Hematopoietic multipotent progenitor cell treated with erythropoietin and hydrocortisone succinate and interleukin-3 and kit ligand, for 8 days (in vitro differentiated cells): ENCODE results near the gene EFCAB13.
"Not testable (repeated sequence)": the region's sequence is repeated elsewhere in the genome, so short reads cannot be mapped to it uniquely, and the experiment has no call there.

ENCODE experiments used
- DNase-seq: peaks from one replicate; pipeline ENCODE4 v3.0.0-alpha.2; 2015

Gene EFCAB13

DNA sequence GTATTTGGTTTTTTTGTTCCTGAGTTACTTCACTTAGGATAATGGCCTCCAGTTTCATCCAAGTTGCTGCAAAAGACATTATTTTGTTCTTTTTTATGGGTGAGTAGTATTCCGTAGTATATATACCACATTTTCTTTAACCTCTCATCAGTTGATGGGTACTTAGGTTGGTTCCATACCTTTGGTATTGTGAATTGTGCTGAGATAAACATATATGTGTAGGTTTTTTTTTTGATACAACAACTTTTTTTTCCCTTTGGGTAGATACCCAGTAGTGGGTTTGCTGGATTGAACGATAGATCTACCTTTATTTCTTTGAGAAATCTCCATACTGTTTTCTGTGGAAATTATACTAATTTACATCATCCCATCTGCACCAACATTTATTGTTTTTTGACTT is 6.8 kb downstream of the EFCAB13 start:
- DNase-seq: no peak

DNA sequence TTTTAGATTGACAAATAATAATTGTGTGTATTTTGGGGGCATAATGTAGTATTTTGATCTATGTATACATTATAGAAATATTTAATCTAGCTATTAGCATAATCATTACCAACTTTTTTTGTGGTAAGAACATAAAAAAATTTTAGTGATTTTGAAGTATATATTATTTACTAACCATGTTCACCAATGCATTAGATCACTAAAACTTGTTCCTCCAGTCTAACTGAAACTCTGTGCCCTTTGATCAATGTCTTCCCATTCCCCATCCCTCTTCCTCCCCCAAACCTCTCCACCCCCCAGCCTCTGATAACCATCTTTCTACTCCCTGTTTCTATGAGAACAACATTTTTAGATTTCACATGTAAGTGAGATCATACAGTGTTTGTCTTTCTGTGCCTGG is 8.5 kb downstream of the EFCAB13 start:
- no peak for DNase-seq

DNA sequence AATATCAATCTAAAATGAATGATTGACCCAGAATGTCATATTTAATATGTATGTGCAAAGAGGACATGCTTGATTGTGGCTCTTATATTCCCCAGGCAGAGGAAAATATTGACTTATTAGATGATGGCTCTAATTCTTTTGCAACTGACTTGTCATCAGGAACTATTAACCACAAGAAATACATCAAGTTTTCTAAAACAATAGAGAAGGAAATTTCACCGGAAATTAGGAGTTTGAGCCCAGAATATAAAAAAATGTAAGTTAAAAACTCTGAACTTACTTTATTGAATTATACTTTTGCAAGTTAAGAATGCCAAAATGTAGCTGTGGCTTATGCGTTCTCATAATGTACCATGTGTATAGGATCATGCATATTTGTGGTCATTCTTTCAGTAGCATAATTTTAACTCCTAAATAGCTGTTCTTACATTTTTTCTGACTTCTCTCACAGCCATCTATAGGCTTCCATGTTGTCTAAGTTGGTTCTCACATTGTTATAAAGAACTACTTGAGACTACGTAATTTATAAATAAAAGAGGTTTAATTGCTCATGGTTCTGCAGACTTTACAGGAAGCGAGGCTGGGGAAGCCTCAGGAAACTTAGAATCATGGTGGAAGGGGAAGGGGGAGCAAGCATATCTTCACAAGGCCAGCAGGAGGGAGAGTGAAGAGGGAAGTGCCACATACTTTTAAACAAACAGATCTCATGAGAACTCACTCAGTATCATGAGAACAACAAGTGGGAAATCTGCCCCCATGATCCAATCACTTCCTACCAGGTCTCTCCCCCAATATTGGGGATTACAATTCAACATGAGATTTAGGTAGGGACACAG is 11.6 kb downstream of the EFCAB13 start:
- no peak for DNase-seq

DNA sequence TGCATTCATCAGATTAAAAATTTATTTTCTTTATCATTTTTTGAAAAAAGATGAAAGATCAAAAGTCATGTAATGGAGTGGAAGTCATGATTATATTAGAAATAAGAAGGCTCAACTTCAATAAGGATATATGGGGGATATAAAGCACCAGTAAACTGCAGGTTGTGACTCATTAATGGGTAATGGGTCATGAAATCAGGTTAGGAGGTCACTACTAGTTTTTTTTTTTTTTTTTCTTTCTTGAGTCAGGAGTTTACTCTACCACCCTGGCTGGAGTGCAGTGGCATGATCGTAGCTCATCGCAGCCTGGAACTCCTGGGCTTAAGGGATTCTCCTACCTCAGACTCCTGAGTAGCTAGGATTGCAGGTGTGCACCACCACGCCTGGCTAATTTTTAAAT is 14.3 kb downstream of the EFCAB13 start:
- DNase-seq: no peak

DNA sequence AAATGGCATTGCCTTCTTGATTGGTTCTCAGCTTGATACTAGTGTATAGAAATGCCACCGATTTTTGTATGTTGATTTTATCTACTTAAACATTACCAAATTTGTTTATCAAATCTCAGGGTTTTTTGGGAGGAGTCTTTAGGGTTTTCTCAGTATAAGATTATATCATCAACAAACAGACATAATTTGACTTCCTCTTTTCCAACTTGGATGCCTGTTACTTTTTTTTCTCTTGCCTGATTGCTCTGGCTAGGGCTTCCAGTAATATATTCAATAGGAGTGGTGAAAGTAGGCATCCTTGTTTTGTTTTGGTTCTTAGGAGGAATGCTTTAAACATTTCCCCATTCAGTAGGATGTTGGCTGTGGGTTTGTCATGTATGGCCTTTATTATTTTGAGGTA is 29.1 kb downstream of the EFCAB13 start:
- DNase-seq: peak; percentile 41

DNA sequence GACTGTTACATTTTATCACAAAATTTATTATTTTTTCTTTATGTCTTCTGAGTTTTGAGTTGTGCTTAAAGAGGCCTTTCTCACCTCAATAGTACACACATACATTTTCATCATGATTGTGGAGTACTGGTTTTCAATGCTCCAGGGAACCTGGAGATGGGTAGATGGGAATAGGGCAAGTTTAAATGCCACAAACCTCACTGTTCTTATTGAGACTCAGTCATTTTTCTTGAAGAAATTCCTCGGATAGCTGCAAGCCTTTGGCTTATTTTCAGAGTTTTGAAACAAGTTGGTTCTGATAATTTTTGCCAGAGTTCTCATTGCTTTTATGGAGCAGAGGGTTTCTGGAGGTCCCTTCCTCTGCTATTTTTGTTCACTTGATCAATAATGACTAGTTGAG is 34.9 kb downstream of the EFCAB13 start:
- no peak for DNase-seq

DNA sequence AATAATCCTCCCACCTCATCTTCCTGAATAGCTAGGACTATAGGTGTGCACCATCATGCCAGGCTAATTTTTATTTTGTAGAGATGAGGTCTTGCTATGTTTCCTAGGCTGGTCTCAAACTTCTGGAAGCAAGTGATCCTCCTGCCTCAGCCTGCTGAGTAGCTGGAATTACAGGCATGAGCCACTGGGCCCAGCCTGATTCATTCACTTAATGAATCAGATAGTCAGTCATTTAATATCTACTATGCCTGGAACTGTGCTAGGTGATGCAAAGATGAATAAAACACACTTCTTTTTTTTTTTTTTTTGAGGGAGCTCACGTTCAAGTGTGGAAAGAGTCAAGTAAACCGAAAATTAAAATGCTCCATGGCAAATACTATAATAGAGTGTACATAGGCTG is 39.4 kb downstream of the EFCAB13 start:
- no peak for DNase-seq

DNA sequence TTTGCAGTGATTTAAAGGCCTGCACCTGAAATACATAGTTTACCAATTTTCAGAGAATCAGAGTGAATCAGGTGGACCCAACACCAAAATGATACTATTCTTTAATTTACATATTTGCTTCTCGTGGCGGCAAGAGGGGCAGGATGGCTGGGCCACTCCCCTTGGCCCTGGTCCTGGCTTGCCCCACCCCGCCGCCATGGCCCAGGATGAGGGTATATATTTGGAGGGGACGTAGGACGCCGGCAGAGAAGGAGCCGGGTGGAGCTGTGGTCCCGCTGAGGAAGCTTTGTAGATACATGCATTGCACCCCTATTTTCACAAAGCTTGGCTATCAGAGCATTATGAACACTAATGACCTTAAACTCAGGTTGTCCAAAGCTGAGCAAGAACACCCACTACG is 43.5 kb downstream of the EFCAB13 start:
- no peak for DNase-seq

DNA sequence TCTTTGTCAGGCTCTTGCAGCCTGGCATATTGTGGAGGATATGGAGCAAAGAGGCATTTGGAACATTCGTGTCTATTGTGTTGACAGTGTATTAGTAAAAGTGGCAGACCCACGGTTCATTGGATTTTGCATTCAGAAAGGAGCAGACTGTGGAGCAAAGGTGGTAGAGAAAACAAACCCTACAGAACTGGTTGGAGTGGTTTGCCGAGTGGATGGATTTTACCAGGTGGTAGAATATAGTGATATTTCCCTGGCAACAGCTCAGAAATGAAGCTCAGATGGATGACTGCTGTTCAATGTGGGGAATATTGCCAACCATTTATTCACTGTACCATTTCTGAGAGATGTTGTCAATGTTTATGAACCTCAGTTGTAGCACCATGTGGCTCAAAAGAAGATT is 44.5 kb downstream of the EFCAB13 start:
- DNase-seq: no peak

DNA sequence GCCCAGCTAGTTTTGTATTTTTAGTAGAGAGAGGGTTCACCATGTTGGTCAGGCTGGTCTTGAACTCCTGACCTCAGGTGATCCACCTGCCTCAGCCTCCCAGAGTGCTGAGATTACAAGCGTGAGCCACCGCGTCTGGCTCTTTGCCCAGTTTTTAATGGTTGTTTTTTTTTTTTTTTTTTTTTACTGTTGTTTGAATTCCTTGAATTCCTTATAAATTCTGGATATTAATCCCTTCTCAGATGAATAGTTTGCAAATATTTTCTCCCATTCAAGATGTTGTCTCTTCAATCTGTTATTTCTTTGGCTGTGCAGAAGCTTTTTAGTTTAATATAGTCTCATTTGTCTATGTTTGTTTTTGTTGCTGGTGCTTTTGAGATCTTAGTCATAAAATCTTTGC is 47.1 kb downstream of the EFCAB13 start:
- not testable (repeated sequence) for DNase-seq

DNA sequence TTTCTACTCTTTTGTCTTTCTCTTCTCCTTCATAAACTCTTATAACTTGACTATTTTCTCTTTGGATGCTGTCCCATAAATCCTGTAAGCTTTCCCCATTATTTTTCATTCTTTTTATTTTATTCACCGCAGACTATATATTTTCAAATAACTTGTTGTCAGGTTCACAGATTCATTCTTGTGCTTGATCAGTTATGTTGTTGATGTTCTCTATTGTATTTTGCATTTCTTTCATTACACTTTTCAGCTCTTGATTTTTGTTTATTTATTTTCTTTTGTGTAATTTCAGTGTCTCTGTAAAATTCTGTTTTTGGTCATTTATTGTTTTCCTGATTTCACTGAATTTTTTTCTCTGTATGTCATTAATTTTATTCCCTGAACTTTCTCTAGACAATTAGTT is 49.2 kb downstream of the EFCAB13 start:
- no peak for DNase-seq

DNA sequence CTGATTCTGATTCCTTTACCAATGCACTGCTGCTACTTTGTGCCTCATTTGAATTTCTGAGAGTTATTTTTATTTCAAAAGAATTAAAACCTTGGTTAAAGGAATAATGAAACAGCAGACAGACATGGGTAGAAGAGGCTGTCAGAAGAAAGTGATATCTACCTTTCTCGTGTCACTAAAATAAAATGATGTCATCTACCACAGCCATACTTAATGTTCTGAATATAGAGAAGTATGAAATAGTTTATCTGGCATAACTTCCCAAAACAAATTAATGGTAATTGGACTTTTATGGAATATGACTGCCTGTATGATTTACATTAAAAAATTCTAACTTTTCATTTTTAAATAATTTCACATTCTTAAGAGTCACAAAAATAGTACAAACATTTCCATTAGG is 52.5 kb downstream of the EFCAB13 start:
- DNase-seq: no peak

DNA sequence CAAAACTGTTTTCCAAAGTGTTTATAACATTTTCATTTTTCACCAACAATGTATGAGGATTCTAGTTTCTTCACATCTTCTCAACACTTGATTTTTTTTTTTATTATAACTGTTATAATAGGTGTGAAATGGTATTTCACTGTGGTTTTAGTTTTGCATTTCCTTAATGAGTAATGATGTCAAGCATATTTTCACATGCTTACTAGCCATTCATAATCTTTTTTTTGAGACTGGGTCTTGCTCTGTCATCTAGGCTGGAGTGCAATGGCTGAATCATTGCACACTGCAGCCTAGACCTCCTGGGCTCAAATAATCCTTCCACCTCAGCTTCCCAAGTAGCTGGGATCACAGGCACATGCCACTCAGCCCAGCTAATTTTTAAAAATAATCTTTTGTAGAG is 65.1 kb downstream of the EFCAB13 start:
- no peak for DNase-seq

DNA sequence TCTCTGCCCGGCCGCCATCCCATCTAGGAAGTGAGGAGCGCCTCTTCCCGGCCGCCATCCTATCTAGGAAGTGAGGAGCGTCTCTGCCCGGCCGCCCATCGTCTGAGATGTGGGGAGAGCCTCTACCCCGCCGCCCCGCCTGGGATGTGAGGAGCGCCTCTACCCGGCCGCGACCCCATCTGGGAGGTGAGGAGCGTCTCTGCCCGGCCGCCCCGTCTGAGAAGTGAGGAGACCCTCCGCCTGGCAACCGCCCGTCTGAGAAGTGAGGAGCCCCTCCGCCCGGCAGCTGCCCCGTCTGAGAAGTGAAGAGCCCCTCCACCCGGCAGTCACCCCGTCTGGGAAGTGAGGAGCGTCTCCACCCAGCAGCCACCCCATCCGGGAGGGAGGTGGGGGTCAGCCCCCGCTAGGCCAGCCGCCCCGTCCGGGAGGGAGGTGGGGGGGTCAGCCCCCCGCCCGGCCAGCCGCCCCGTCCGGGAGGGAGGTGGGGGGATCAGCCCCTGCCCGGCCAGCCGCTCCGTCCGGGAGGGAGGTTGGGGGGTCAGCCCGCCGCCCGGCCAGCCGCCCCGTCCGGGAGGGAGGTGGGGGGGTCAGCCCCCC is 73.9 kb downstream of the EFCAB13 start:
- DNase-seq: not testable (repeated sequence)

DNA sequence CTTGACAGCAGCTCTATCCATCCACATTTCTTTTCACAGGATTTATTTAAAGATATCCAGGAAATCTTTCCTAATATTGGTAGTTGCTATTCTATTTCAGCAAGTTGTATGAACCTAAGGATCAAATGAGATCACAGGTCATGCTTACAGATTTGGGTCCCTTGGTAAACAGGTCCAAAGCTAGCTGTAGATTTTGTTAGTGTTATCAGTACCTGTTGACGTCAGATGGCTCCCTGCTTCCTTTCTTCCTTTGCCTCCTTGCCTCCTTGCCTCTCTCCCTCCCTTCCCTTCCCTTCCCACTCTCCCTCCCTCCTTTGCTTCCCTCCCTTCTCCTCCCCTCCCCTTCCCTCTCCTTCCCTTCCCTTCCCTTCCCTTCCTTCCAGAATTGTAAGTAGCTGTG is 76.6 kb downstream of the EFCAB13 start:
- DNase-seq: no peak

DNA sequence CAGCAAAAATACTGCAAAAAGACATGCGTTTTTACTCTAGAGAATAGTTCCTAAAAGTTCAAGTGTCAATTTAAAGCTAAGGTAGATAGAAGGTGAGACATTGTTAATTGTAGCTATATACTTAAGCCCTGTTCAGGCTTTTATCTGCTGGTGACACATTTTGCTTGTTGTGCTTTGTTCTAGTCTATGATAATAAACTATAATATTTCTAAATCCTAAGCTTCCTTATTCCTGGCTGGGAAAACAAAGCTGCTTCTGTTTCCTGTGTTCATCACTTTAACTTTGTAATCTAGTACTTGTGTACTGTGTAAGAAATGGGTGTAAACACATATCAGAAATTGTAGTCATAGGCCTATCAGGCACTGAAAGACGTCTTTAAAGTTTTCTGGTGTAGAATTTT is 77.3 kb downstream of the EFCAB13 start:
- no peak for DNase-seq

DNA sequence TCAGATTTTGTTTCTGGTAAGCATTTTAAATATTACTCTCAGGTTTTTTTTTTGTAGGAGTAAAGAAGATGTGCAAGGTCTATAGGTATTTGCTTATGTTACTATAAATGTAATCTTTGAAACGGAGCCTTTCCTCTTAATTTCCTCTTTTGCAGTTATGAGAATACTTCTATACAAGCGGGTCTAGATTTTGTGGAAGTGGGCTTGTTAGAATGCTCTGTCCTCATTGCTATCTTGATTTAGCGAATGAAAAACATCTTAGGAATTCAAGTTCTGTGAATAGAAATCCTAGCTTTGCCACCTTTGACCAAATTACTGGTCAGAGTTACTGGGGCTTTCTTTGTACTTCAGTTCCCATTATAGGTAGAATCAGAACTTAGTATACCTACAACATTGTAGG is 80.3 kb downstream of the EFCAB13 start:
- DNase-seq: no peak

DNA sequence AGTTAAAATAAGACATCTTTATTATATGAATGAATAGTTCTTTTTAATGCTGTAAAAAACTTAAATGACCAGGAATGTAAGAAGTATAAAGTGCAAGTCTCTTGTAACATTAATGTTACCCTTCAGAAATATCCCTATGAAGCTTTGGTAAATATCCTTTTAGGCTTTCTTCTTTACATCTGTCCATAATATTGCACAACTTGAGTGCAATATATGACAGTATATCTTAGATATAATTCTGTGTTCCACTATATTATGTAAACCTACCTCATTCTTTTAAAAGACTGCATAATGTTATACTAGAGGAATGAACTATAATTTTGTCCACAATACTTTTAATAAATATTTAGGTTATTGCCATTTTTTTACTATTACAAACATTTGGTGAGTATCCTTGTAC is 81.1 kb downstream of the EFCAB13 start:
- no peak for DNase-seq

DNA sequence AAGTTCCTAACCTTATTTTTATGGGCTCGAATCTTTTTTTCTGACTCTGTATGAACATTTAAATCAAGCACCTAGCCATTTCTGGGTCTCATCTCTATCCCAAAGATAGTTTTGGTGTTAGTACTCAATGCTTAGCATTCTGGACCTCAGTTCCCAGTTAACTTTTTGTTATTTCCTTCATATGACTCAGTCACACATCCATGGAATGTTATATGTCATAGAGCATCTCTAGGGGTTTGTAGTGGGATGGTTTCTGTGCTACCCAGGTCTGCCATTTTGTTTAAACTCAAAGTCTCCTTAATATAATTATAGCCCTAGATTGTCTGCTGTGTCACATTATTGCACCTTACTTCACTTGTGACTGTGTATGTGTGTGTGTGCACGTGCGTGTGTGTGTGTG is 90.1 kb downstream of the EFCAB13 start:
- DNase-seq: no peak

DNA sequence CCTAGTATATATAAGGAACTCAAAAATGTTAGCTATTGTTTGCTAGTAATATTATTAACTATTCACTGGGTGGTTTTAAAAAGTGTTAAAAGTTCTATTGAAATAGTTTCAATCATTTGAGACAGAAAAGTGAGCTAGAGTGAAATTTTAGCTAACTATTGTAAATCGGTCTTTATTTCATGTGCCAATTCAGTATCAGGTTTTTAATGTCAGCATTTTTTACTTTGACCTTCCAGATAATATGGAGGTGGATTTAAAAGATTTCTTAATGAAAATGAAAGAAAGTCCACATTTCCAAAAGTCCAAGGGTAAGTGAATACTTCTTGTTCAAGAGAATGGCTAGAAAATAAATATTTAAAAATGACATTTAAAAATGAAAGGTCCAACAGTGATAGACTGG is 90.9 kb downstream of the EFCAB13 start:
- no peak for DNase-seq

DNA sequence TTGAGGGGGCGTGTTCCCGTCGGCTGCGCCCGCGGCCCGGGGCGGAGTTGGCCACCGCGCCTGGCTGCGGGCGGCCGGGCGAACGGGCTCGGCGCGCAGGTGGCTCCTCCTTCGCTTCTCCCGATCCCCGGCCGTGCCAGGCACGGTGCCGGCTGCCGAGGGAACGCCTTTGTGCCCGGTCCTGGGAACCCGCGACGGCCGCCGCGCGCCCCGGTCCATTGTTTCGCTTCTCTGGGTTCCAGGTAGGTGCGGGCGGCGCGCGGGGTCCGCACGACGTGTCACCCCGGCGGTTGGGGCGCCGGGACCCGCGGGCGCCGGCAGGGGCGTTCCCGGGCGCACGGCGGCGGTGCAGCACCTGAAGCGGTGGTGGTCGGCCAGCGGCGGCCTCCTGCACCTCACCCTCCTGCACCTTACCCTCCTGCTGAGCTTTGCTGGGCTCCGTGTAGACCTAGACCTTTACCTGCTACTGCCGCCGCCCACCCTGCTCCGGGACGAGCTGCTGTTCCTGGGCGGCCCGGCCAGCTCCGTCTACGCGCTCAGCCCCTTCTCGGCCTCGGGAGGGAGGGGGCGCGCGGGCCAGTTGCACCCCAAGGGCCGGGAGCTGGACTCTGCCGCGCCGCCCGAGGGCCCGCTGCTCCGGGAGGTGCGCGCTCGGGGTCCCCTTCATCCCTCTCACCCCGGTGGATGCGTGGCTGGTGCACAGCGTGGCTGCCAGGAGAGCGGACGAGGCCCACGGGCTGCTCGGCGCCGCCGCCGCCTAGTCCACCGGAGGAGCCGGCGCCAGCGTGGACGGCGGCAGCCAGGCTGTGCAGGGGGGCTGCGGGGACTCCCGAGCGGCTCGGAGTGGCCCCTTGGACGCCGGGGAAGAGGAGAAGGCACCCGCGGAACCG is 99.9 kb downstream of the EFCAB13 start:
- DNase-seq: peak; percentile 11

DNA sequence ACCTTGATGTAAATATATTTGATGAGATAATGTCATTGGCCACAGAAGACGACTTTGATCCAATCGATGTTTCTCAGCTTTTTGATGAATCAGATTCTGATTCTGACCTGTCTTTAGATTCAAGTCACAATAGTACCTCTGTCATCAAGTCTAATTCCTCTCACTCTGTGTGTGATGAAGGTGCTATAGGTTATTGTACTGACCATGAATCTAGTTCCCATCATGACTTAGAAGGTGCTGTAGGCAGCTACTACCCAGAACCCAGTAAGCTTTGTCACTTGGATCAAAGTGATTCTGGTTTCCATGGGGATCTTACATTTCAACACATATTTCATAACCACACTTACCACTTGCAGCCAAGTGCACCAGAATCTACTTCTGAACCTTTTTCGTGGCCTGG is 101.5 kb downstream of the EFCAB13 start:
- not testable (repeated sequence) for DNase-seq

DNA sequence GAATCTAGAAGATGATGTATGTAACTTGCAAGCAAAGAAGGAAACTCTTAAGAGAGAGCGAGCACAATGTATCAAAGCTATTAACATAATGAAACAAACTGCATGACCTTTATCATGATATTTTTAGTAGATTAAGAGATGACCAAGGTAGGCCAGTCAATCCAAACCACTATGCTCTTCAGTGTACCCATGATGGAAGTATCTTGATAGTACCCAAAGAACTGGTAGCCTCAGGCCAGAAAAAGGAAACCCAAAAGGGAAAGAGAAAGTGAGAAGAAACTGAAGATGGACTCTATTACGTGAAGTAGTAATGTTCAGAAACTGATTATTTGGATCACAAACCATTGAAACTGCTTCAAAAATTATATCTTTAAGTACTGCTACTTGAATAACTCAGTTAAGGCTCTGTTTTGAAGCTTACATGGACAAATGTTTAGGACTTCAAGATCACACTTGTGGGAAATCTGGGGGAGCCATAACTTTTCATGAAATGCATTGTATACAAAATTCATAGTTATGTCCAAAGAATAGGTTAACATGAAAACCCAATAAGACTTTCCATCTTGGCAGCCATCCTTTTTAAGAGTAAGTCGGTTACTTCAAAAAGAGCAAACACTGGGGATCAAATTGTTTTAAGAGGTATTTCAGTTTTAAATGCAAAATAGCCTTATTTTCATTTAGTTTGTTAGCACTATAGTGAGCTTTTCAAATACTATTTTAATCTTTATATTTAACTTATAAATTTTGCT is 102.3 kb downstream of the EFCAB13 start:
- not testable (repeated sequence) for DNase-seq
